Measurements from ENCODE around the gene PFN3.

DNA sequence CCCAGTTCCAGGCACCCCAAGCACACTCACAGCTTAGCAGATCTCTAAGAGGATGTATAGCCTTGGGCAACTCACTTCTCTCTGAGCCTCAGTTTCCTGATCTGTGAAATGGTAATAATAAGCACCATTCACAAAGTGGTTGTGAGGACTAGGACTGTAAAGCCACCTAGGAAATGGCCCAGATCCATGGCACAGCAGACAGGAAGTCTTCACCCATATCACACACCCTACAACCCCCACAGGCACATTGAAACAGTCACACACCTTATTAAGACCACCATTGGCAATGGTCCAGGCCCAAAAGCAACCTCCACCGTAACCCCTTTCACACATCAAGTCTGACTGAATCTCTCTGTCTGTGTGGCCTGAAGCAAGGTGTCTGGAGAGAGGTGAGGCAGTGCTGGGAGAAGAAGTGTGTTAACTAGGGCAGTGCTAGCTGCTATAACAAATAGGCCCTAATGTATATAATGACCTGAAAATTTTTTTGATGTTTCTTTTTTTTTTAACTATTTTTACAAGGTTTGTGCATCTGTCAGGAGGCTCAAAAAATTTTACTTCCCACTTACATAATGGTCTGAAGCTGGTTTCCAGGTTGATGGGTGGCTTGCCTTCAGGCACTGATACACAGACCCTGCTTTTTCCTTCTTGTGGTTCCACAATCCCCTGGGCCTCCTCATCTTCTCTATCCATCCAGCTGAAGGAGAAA is 45.1 kb downstream of the PFN3 start:
- TF ChIP-seq, protein P1, sequence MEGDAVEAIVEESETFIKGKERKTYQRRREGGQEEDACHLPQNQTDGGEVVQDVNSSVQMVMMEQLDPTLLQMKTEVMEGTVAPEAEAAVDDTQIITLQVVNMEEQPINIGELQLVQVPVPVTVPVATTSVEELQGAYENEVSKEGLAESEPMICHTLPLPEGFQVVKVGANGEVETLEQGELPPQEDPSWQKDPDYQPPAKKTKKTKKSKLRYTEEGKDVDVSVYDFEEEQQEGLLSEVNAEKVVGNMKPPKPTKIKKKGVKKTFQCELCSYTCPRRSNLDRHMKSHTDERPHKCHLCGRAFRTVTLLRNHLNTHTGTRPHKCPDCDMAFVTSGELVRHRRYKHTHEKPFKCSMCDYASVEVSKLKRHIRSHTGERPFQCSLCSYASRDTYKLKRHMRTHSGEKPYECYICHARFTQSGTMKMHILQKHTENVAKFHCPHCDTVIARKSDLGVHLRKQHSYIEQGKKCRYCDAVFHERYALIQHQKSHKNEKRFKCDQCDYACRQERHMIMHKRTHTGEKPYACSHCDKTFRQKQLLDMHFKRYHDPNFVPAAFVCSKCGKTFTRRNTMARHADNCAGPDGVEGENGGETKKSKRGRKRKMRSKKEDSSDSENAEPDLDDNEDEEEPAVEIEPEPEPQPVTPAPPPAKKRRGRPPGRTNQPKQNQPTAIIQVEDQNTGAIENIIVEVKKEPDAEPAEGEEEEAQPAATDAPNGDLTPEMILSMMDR (conservative IDR thresholded peaks at IDR 0.05; ENCODE audit: low read depth, low read length): no peak
- TF ChIP-seq MXI1 (IDR thresholded peaks at IDR 0.05; ENCODE audit: borderline replicate concordance, low read depth, low read length): no peak
- TF ChIP-seq, protein P2, sequence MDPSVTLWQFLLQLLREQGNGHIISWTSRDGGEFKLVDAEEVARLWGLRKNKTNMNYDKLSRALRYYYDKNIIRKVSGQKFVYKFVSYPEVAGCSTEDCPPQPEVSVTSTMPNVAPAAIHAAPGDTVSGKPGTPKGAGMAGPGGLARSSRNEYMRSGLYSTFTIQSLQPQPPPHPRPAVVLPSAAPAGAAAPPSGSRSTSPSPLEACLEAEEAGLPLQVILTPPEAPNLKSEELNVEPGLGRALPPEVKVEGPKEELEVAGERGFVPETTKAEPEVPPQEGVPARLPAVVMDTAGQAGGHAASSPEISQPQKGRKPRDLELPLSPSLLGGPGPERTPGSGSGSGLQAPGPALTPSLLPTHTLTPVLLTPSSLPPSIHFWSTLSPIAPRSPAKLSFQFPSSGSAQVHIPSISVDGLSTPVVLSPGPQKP (IDR thresholded peaks at IDR 0.05; ENCODE audit: borderline replicate concordance, low read depth, low read length): no peak
- no peak for TF ChIP-seq FOS (IDR thresholded peaks at IDR 0.05; ENCODE audit: low read depth, low read length)
- no peak for TF ChIP-seq POLR2A (IDR thresholded peaks at IDR 0.05; ENCODE audit: low read depth, low read length)

Measured in IMR-90 (cell line).